ENCODE measurements around the gene DLX2. TPM values are rescaled to one million over a fixed set of nuclear protein-coding genes. Genes with fewer than 3 reads are reported as not detected.

DLX2 gene
- total RNA-seq, 1 donor from 2014 or later = 17.6 TPM

DNA sequence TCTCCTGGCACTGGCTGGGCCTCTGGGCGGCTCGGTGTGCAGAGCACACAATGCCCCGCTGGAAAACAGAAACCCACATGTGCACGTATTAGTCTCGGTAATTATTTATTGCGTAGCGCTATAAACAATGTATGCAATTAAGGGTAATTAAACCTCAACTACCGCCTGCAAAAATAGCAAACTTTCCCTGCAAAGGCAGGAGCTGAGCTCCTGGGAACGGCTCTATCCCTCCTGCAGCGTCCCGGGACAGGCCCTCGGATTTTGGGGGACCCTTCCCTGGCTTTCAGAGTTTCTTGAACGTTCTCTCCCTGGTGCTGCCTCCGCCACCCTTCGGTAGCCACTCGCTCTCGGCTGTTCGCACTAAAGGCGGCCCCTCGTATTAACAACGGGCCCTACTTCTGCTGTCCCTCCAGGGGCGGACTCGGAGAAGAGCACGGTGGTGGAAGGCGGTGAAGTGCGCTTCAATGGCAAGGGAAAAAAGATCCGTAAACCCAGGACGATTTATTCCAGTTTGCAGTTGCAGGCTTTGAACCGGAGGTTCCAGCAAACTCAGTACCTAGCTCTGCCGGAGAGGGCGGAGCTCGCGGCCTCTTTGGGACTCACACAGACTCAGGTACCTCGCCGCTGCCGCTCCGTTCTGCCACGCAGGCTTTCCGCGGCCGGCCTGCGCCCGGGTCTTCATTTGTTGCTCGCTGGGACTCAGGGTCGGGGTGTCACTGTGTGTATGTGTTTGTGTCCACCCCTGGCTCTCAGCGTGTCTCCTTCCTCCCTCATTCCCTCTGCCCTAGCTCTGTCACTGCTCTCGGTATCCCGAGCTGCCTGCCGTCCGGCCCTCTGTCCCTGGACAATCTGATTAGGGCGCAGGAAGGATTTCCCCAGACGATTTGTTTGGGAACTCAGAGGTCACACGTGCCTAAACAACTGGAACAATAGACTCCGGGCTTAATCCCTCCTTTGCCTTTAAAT, 16.2 kb downstream of the DLX2 start:
- peak overlapping the region; percentile 99 for H3K4me3 Mint-ChIP-seq (ENCODE audit: unreplicated experiment)
- H3K36me3 Mint-ChIP-seq (ENCODE audit: unreplicated experiment) = peaks cover 19% of the 10 kb centered on the region
- peaks cover 58% of the 10 kb centered on the region for H3K4me1 Mint-ChIP-seq (ENCODE audit: unreplicated experiment)
- DNase-seq (ENCODE audit: extremely low spot score, unreplicated experiment) = peak; percentile 78
- TF ChIP-seq, protein P1, sequence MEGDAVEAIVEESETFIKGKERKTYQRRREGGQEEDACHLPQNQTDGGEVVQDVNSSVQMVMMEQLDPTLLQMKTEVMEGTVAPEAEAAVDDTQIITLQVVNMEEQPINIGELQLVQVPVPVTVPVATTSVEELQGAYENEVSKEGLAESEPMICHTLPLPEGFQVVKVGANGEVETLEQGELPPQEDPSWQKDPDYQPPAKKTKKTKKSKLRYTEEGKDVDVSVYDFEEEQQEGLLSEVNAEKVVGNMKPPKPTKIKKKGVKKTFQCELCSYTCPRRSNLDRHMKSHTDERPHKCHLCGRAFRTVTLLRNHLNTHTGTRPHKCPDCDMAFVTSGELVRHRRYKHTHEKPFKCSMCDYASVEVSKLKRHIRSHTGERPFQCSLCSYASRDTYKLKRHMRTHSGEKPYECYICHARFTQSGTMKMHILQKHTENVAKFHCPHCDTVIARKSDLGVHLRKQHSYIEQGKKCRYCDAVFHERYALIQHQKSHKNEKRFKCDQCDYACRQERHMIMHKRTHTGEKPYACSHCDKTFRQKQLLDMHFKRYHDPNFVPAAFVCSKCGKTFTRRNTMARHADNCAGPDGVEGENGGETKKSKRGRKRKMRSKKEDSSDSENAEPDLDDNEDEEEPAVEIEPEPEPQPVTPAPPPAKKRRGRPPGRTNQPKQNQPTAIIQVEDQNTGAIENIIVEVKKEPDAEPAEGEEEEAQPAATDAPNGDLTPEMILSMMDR (IDR thresholded peaks at IDR 0.05) = peak; percentile 40
- no peaks in the 10 kb centered on the region for H3K27me3 Mint-ChIP-seq (ENCODE audit: unreplicated experiment)
- H3K9me3 Mint-ChIP-seq (ENCODE audit: unreplicated experiment) = no peaks in the 10 kb centered on the region
- peak overlapping the region; percentile 100 for H3K27ac Mint-ChIP-seq (ENCODE audit: unreplicated experiment)

- H3K9me3 Mint-ChIP-seq (ENCODE audit: unreplicated experiment) = no peaks in the 10 kb centered on the region
- peaks cover 19% of the 10 kb centered on the region for H3K36me3 Mint-ChIP-seq (ENCODE audit: unreplicated experiment)
- peak within 1 kb of the TSS; percentile 100 for H3K27ac Mint-ChIP-seq (ENCODE audit: unreplicated experiment)
- peaks cover 51% of the 10 kb centered on the region for H3K4me1 Mint-ChIP-seq (ENCODE audit: unreplicated experiment)
- DNase-seq (ENCODE audit: extremely low spot score, unreplicated experiment) = peak; percentile 84
- TF ChIP-seq, protein P1 (IDR thresholded peaks at IDR 0.05) = no peak
- no peaks in the 10 kb centered on the region for H3K27me3 Mint-ChIP-seq (ENCODE audit: unreplicated experiment)
- peak within 1 kb of the TSS; percentile 99 for H3K4me3 Mint-ChIP-seq (ENCODE audit: unreplicated experiment)
Measured at GRCh38 chr2:172085460-172086159, 17.1 kb downstream of the DLX2 start, which contains the start of gene DLX1. Gene DLX1 (plus strand): TSS chr2:172085507. CDS start chr2:172085678, 171 bp downstream.

- Mint-ChIP-seq H3K4me1 (ENCODE audit: unreplicated experiment) (peaks cover 43% of the 10 kb centered on the region), H3K27me3 (ENCODE audit: unreplicated experiment) (no peaks in the 10 kb centered on the region), H3K4me3 (ENCODE audit: unreplicated experiment) (peak overlapping the region; percentile 99)
Measured at GRCh38 chr2:172084645-172085459, 17.8 kb downstream of the DLX2 start.

GRCh38 chr2:172084395-172084644, 18.4 kb downstream of the DLX2 start:
- peak overlapping the region; percentile 100 for H3K27ac Mint-ChIP-seq (ENCODE audit: unreplicated experiment)
- H3K4me1 Mint-ChIP-seq (ENCODE audit: unreplicated experiment) = peaks cover 38% of the 10 kb centered on the region
- TF ChIP-seq, protein P1 (IDR thresholded peaks at IDR 0.05) = no peak
- H3K4me3 Mint-ChIP-seq (ENCODE audit: unreplicated experiment) = peak overlapping the region; percentile 99
- no peaks in the 10 kb centered on the region for H3K27me3 Mint-ChIP-seq (ENCODE audit: unreplicated experiment)
- DNase-seq (ENCODE audit: extremely low spot score, unreplicated experiment) = no peak
- peaks cover 23% of the 10 kb centered on the region for H3K36me3 Mint-ChIP-seq (ENCODE audit: unreplicated experiment)
- no peaks in the 10 kb centered on the region for H3K9me3 Mint-ChIP-seq (ENCODE audit: unreplicated experiment)

More at GRCh38 chr2:172084645-172085459, 17.8 kb downstream of the DLX2 start:
- TF ChIP-seq, protein P1 (IDR thresholded peaks at IDR 0.05) = no peak
- peaks cover 23% of the 10 kb centered on the region for H3K36me3 Mint-ChIP-seq (ENCODE audit: unreplicated experiment)
- DNase-seq (ENCODE audit: extremely low spot score, unreplicated experiment) = peak; percentile 98
- H3K9me3 Mint-ChIP-seq (ENCODE audit: unreplicated experiment) = no peaks in the 10 kb centered on the region
- H3K27ac Mint-ChIP-seq (ENCODE audit: unreplicated experiment) = peak overlapping the region; percentile 100

Data from osteocyte (in vitro differentiated cells).